Testis (tissue), 3 donors: Measurements from ENCODE around the gene ZBTB18. TPM values are rescaled to one million over a fixed set of nuclear protein-coding genes. Genes with fewer than 3 reads are reported as not detected.

Source experiments
- DNase-seq: peaks from one replicate; pipeline ENCODE4 v3.0.0-alpha.2; 2019
- H3K27ac ChIP-seq, 2 donors: fragments of 200-600 bp; sonication (generic); one replicate each; pipeline ENCODE4 v1.5.1; 2019
- H3K27me3 ChIP-seq: fragments of 200-600 bp; sonication (generic); one replicate; pipeline ENCODE4 v1.5.1; 2019
- H3K36me3 ChIP-seq: fragments of 200-600 bp; sonication (generic); one replicate; pipeline ENCODE4 v1.5.1; 2017; ENCODE audit warnings: low read depth; ENCODE audit errors: missing control alignments
- H3K4me1 ChIP-seq: fragments of 200-600 bp; sonication (generic); one replicate; pipeline ENCODE4 v1.5.1; 2019
- H3K4me3 ChIP-seq, 2 donors: fragments of 200-600 bp; sonication (generic); one replicate each; pipeline ENCODE4 v1.5.1; 2017 to 2019
- H3K9me3 ChIP-seq: fragments of 200-600 bp; sonication (generic); one replicate; pipeline ENCODE4 v1.5.1; 2017
- POLR2A ChIP-seq: fragments of 450-650 bp; IDR thresholded peaks from one replicate; pipeline ENCODE4 v1.6.1; 2017; ENCODE audit warnings: antibody characterized with exemption, mild to moderate bottlenecking, moderate library complexity
- WGBS, 2 donors: methylation state at CpG; one replicate each; pipeline ENCODE4 v1.1.5; 2018; 5-methylcytosine and 5-hydroxymethylcytosine counted together
- intact Hi-C: fragments of 100-400 bp; cut with DNase I; formaldehyde crosslinking; loops from one replicate; pipeline ENCODE4 v1.15.1; 2023; ENCODE audit warnings: low total_unique reads
- polyA plus RNA-seq: library from polyadenylated mRNA; stranded (reverse); fragments of 350-450 nt; fragmentation: Illumina TruSeq; extraction: RNeasy Lipid Tissue Mini Kit (QIAGEN cat#74804); gene quantifications from one replicate; pipeline ENCODE4 v1.2.3, GENCODE V29; 2014; ENCODE audit warnings: low read depth, low replicate concordance; ENCODE audit not compliant: insufficient read depth
- total RNA-seq, 2 donors: library from RNA; depleted of rRNA; stranded (reverse); fragments of >200 nt; gene quantifications; one replicate each; pipeline ENCODE4 v1.2.3, GENCODE V29; 2016
- TF ChIP-seq, protein P1 (sequence below), 3 experiments: fragments of 450-650 bp in 2 of 3; fragments of 200-600 bp in 1 of 3; sonication (generic) in 1 of 3; IDR thresholded peaks; one replicate each; pipeline ENCODE4 v1.5.1; 2016 to 2019; ENCODE audit warnings: antibody characterized with exemption in 3 of 3, mild to moderate bottlenecking in 2 of 3, moderate library complexity in 1 of 3

Gene ZBTB18
- total and polyA plus RNA-seq, 3 donors from 2014 or later = 45.0 to 61.9 (median 54.3) TPM

- Histone ChIP-seq H3K9me3 (no peaks in the 10 kb centered on the region), H3K4me1 (no peaks in the 10 kb centered on the region), H3K4me3 (no peak overlapping the region), H3K27ac (no peak overlapping the region), H3K36me3 (no peaks in the 10 kb centered on the region), H3K27me3 (no peaks in the 10 kb centered on the region)
- 89 to 92% methylated on average over 12 of the region's 12 CpGs for WGBS, 2 donors
- DNase-seq = no peak
- TF ChIP-seq, protein P1, sequence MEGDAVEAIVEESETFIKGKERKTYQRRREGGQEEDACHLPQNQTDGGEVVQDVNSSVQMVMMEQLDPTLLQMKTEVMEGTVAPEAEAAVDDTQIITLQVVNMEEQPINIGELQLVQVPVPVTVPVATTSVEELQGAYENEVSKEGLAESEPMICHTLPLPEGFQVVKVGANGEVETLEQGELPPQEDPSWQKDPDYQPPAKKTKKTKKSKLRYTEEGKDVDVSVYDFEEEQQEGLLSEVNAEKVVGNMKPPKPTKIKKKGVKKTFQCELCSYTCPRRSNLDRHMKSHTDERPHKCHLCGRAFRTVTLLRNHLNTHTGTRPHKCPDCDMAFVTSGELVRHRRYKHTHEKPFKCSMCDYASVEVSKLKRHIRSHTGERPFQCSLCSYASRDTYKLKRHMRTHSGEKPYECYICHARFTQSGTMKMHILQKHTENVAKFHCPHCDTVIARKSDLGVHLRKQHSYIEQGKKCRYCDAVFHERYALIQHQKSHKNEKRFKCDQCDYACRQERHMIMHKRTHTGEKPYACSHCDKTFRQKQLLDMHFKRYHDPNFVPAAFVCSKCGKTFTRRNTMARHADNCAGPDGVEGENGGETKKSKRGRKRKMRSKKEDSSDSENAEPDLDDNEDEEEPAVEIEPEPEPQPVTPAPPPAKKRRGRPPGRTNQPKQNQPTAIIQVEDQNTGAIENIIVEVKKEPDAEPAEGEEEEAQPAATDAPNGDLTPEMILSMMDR (IDR thresholded peaks at IDR 0.05) = no peak
- no peak for TF ChIP-seq POLR2A
- intact Hi-C loops = no loop called here
Observed at GRCh38 chr1:244057474-244058385, 6.6 kb downstream of the ZBTB18 start.

- 67 to 83% methylated on average over 1 of the region's 1 CpG for WGBS, 2 donors
Observed at GRCh38 chr1:244060117-244060516, 9.0 kb downstream of the ZBTB18 start.

GRCh38 chr1:244060686-244061085 is 9.6 kb downstream of the ZBTB18 start:
- 90 to 92% methylated on average over 2 of the region's 2 CpGs for WGBS, 2 donors
- intact Hi-C loops = no loop called here
- no peak for DNase-seq
- TF ChIP-seq, protein P1 (IDR thresholded peaks at IDR 0.05) = no peak
- TF ChIP-seq POLR2A = no peak
- H3K36me3 ChIP-seq = no peaks in the 10 kb centered on the region
- no peak overlapping the region for H3K4me3 ChIP-seq
- no peaks in the 10 kb centered on the region for H3K4me1 ChIP-seq
- H3K27ac ChIP-seq = no peak overlapping the region
- H3K27me3 ChIP-seq = no peaks in the 10 kb centered on the region
- no peaks in the 10 kb centered on the region for H3K9me3 ChIP-seq

More at GRCh38 chr1:244060117-244060516, 9.0 kb downstream of the ZBTB18 start:
- no peaks in the 10 kb centered on the region for H3K36me3 ChIP-seq
- no peak overlapping the region for H3K27ac ChIP-seq
- H3K4me1 ChIP-seq = no peaks in the 10 kb centered on the region
- no peak for DNase-seq
- no peaks in the 10 kb centered on the region for H3K27me3 ChIP-seq
- H3K9me3 ChIP-seq = no peaks in the 10 kb centered on the region
- H3K4me3 ChIP-seq = no peak overlapping the region
- no peak for TF ChIP-seq POLR2A
- TF ChIP-seq, protein P1 (IDR thresholded peaks at IDR 0.05) = no peak
- intact Hi-C loops = no loop called here

DNA sequence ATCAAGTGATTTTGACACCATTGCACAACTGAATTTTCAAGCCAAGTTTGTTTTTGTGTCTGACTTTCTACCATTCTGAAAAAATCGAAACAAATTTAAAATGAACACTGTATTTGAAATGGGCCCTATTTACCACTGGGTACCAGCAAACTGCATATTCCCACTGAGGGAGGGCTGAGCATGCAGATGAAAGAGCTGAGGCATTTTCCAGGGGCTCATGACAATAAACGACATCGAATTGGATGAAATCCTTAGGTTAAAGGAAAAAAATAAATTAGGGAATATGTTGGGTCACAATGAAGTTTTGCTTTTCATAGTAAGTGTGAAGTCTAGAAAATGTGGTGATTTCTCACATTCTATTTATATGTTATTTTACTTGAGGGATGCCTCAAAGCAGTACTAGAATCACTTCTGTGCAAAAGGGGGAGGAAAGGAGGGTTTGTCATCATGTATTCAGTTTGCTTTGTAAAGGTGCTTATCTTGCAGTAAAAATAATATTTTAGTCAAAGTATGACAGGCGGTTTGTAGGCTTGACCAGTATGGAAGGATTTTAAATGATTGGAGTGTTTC is 11.2 kb downstream of the ZBTB18 start:
- Histone ChIP-seq H3K36me3 (no peaks in the 10 kb centered on the region), H3K9me3 (no peaks in the 10 kb centered on the region), H3K27me3 (no peaks in the 10 kb centered on the region), H3K27ac (no peak overlapping the region), H3K4me3 (no peak overlapping the region), H3K4me1 (no peaks in the 10 kb centered on the region)
- no peak for TF ChIP-seq POLR2A
- TF ChIP-seq, protein P1 (IDR thresholded peaks at IDR 0.05) = no peak
- DNase-seq = no peak
- 88 to 92% methylated on average over 4 of the region's 4 CpGs for WGBS, 2 donors
- intact Hi-C loops = no loop called here
